ENCODE results near the gene PHPT1.

Gene PHPT1

DNA sequence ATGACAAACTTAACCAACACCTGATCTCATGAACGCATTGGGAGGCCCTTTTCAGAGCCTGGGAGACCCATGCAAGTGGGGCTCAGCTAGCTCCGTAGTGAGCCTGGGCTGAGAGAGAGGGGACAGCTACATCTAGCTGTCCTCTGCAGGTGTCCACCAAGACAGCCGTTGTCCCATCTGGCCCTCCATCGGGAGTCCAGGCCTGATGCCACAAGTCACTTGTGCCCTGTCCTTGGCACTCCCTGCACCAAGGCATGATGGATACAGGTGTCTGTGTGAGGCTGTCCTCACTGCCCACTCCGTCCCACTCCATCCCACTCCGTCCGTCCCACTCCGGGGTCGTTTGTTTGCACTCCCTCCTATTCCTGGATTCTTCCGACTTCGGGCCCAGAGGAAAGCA lies 19.4 kb downstream of the PHPT1 start:
- TF ChIP-seq GATA2 (IDR thresholded peaks at IDR 0.05; ENCODE audit: low read depth, low read length) (no peak), GATA3 (IDR thresholded peaks at IDR 0.05; ENCODE audit: low read depth, low read length) (no peak)

DNA sequence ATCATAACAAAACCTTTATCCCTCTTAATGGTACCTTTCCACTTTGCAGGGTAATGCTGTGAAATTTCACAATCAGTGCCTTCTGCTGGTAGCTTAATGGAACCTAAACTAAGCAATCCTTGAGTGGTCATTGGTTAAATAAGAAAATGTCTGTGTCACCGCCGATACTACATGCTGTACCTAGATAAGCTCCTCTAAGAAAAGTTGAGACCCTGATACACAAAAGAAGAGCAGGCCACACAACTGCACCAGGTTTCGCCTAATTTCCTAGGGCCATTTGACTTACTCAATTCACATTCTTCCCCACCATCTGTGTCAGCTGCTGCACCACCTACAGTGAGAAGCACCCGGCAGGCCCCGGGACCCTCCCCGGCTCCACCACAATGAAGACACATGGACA lies 25.9 kb downstream of the PHPT1 start:
- TF ChIP-seq GATA3 (IDR thresholded peaks at IDR 0.05; ENCODE audit: low read depth, low read length), result no peak
- no peak for TF ChIP-seq GATA2 (IDR thresholded peaks at IDR 0.05; ENCODE audit: low read depth, low read length)

DNA sequence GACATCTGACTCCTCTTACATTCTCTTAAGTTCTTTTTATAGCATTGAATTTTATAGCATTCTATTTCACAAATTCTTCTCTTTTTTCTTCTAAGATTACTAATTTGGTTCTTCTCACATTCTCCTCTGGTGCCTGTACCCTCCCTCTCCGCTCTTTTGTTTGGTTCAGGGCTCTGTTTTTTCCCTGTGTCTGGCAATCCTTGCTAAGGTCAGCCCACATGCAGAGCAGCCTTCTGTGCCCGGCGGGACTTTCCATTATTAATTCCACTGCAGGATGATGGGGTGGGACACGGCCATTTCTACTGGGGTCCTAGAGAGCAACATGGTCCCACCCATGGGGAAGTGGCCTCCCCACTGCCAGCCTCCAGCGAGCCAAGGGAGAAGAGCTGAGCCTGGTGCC lies 27.3 kb downstream of the PHPT1 start:
- TF ChIP-seq GATA2 (IDR thresholded peaks at IDR 0.05; ENCODE audit: low read depth, low read length) (no peak), GATA3 (IDR thresholded peaks at IDR 0.05; ENCODE audit: low read depth, low read length) (no peak)

DNA sequence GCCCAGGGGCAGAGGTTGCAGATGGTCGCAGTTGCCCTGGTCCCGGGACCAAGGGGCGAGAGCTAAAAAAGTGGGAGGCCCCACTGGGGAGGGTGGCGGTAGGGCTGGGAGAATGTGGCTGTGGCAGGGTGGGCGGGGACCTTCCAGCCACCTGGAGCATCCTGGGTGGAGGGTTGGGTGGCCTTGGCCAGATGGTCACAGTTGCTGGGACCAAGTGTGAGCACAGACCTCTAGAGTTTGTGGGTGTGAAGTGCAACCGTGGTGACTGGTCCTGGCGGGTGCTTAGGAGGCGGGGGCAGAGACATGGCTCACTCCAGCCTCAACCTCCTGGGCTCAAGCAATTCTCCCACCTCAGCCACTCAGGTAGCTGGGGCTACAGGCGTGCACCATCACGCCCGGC lies 31.4 kb downstream of the PHPT1 start:
- TF ChIP-seq GATA3 (IDR thresholded peaks at IDR 0.05; ENCODE audit: low read depth, low read length) (no peak), GATA2 (IDR thresholded peaks at IDR 0.05; ENCODE audit: low read depth, low read length) (no peak)

DNA sequence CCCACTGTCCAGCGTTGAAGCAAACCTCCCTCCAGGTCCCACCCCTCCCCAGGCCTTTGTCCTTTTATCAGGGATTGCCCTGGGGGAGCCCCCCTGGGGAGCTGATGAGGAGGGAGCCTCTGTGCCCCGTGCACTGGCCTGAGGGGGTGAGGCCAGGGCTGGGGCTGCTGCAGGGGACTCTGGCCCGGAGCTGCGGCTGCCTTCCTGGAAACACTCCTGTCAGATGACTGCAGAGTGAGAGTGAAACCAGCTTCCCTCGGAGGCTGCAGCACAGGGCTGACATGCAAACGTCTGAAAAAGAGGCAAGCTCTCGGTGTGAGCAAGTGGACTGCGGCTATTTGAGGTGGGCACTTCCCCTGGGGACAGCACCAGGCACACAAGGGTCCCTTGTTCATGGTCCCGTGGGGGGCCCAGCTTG lies 32.5 kb downstream of the PHPT1 start:
- TF ChIP-seq GATA3 (IDR thresholded peaks at IDR 0.05; ENCODE audit: low read depth, low read length), result no peak

DNA sequence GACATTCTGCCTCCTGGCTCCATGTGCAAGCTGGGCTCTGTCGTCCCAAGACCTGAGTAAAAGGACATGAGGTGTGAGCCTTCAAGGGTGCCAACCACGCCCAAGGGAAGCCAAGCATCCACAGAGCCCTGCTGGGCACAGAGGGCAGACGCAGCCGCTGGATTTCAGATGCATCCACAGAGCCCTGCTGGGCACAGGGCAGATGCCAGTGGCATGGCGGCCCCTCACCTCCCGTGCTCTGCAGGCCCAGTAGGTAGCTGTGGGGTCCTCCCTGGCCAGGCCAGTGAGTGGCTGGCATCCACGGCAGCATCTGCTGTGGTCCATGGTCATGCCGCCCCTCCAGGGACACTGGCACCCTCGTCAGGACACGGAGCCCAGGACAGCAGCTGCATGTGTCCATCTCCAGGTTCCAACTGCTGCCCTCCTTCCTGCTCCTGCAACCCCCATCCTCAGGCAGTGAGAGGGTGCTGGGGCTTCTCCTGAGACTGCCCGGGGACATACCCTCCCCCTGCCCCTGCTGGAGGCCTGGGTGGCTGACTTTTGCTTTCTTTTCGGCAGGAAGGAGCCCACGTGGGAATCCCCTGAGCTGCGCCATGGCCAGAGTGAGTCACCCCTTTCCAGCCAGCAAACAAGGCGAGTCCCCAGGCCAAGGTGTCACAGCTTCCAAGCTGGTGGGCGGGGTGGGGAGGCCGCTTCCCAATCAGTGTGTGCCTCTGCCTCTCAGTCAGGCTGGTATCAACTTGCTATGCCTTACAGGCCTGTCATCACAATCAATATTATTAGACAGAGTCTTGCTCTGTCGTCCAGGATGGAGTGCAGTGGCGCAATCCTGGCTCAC lies 33.1 kb downstream of the PHPT1 start:
- TF ChIP-seq GATA2 (IDR thresholded peaks at IDR 0.05; ENCODE audit: low read depth, low read length) (no peak), GATA3 (IDR thresholded peaks at IDR 0.05; ENCODE audit: low read depth, low read length) (no peak)

DNA sequence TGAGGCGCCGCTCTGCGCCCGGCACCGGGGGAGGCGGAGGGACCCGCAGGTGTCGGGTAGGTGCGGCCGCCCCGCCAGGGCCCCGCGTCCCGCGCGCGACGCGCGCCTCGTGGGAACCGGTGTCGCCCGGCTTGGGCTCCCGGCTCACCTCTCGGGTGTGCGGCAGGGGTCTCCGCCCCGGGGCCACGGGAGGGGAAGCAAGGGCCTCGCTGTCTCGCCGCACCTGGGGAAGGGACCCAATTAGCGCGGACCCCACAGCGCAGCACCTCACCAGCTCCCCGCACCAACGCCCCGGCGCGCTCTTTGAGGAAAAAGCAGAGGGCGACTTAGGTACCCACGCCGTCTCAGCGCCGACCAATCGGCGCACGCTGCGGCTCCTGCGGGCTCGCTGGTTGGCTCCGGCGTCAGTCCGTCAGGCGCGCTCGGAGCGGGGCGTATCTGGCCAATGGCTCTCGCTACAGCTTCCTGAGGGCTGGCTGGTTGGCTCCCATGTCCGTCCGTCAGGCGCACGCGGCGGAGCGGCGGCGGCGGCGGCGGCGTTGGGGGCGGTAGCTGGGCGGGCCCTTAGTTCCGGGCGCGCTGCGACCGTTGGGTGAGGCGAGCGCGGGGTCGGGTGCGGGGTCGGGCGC lies 36.9 kb downstream of the PHPT1 start, which contains the start of gene TRAF2:
TRAF2 (plus strand) TSS at position 567 of the 629 bp plus-strand sequence. CDS start 12,225 bp downstream, outside the sequence.
- TF ChIP-seq GATA3 (IDR thresholded peaks at IDR 0.05; ENCODE audit: low read depth, low read length), result no peak
- TF ChIP-seq GATA2 (IDR thresholded peaks at IDR 0.05; ENCODE audit: low read depth, low read length), result no peak

DNA sequence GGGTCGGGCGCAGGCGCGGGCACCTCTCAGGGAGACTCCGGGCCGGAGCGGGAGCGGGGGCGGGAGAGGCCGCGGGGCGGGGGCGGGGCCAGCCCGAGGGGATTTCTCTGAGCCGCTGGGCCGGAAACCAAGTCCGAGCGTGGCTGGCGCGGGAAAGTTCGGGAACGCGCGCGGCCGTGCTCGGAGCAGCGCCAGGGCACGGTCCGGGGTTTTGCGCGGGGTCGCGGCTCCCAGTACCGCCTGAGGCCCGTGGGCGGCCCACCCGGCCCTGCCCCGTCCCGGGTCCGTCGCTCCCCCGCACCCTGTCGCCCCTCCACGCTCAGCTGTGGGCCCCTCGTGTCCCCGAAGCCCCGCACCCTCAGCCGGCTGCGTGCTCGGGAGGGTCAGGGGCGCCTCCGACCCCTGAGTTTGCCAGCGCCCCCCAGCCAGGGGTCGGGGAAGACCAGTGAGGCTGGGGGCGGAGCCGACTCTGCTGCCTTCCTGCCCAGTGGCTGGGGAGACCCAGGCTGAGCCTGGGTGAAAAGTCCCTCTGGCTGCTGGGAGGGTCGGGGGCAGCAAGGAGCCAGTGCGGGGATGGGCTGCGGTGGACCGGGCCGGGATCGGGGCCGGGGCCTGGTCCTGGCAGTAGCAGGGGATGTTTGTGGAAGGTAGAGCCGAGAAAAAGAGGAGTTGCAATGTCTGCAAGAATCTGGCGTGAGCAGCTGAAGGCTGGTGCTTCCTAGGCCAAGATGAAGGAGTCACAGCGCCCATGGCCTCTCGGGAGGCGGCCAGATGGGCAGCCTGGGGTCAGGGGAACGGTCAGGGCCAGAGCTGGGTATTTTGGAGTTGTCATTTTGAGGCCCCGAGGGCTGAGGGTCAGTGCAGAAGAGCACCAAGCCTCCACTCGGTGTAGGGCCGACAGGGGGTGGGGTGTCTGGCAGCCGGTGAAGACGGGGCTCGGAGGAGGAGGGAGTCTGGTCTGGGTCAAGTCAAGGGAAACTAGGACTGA lies 37.7 kb downstream of the PHPT1 start:
- TF ChIP-seq GATA3 (IDR thresholded peaks at IDR 0.05; ENCODE audit: low read depth, low read length), result no peak
- TF ChIP-seq GATA2 (IDR thresholded peaks at IDR 0.05; ENCODE audit: low read depth, low read length), result no peak

DNA sequence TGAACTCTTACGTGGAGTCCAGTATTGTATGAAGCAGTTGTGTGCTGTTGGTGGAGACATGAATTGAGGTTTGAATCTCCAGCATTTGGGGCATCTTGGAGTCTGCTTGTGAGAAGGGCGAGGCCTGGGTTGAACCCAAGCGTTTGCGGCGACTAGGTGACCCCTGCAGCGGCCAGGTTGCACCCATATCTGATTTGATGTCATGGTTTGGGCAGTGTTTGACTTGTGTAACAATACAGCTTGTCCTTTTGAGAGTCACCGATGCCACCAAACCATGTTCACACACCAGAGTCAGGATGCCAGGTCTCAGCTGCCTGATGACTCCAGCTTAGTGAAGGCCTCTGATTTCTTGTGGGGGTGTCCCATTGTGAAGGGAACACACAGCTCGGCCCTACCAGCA lies 39.2 kb downstream of the PHPT1 start:
- no peak for TF ChIP-seq GATA2 (IDR thresholded peaks at IDR 0.05; ENCODE audit: low read depth, low read length)
- no peak for TF ChIP-seq GATA3 (IDR thresholded peaks at IDR 0.05; ENCODE audit: low read depth, low read length)

DNA sequence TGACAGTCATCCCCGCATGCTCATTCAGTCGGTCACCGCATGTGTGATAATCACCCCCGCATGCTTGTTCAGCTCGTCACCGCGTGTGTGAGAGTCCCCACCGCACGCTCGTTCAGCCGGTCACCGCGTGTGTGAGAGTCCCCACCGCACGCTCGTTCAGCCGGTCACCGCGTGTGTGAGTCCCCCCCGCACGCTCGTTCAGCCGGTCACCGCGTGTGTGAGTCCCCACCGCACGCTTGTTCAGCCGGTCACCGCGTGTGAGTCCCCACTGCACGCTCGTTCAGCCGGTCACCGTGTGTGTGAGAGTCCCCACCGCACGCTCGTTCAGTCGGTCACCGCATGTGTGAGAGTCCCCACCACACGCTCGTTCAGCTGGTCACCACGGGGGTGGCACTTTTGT lies 40.6 kb downstream of the PHPT1 start:
- TF ChIP-seq GATA3 (IDR thresholded peaks at IDR 0.05; ENCODE audit: low read depth, low read length) (no peak), GATA2 (IDR thresholded peaks at IDR 0.05; ENCODE audit: low read depth, low read length) (no peak)

DNA sequence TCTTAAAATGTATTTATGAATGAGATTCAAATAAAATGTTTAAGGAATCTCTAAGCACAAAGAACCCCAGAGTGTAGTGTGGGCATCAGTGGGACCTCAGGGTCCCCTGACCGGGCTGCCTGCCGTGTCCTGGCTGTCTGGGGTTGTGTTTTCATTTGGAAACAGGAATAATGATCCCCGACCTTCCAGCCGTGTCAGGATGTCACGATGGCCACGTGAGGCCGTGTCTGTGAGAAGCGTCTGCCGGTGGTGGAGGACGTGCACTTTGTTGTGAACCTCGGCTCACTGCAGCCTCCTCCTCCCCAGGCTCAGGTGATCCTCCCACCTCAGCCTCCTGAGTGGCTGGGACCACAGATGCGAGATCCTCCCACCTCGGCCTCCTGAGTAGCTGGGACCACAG lies 41.5 kb downstream of the PHPT1 start:
- TF ChIP-seq GATA3 (IDR thresholded peaks at IDR 0.05; ENCODE audit: low read depth, low read length) (no peak), GATA2 (IDR thresholded peaks at IDR 0.05; ENCODE audit: low read depth, low read length) (no peak)

DNA sequence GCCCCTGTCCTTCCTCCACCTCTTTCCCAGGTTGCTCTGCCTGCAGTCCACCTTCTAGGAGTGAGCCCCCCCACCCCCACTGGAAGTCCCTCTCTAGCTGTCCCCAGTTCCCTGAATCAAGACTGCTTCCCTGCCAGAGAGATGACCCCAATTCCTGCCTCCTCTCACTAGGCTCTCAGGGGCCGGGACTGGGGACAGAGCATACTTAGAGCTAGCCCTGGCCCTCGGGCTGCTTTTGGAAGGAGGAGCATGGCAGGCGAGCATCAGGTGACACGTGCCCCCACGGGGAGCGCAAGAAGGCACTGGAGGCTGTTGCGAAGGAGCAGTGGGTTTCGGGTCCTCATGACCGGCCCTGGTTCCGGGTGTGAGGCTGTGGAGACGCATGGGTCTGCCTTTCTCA lies 46.8 kb downstream of the PHPT1 start:
- TF ChIP-seq GATA2 (IDR thresholded peaks at IDR 0.05; ENCODE audit: low read depth, low read length) (no peak), GATA3 (IDR thresholded peaks at IDR 0.05; ENCODE audit: low read depth, low read length) (no peak)

DNA sequence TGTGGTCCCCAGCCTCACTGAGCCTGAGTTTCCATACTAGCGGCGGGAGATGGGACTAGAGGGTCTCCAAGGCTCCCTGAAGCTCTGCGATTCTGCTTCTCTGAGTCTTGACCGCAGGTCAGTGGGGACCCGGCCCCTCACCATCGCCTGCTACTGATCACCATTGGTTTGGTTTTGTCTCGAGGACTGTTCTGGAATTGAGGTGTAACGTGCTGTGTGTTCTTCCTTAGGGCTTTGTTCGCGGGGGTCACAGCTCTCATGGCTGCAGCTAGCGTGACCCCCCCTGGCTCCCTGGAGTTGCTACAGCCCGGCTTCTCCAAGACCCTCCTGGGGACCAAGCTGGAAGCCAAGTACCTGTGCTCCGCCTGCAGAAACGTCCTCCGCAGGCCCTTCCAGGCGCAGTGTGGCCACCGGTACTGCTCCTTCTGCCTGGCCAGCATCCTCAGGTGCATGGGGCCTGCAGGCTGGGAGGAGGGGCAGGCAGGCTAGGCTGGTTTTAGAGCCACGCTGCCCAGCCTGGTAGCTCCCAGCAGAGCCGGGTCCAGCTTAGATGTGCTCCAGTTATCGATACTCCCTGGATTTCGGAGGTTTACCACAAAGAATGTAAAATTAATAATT lies 49.4 kb downstream of the PHPT1 start:
- TF ChIP-seq GATA2 (IDR thresholded peaks at IDR 0.05; ENCODE audit: low read depth, low read length), result no peak

DNA sequence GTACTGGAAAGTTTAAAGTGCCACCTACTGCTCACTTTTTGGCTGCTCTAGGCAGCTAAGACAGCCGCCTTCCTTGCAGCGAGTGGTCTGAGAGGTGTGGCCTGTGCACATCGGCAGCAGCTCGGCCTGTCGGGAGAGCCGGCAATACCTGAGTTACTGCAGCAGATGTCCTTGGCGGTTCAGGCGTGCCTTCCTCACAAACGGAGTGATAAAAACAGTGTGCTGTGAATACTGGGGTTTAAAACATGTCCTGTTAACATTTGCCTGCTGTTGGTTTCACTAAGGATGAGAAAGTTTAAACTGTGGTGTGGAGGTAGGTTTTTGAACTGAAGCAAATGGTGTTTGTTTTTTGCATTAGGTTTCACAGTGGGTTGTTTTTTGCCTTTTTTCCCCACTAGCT lies 50.0 kb downstream of the PHPT1 start:
- TF ChIP-seq GATA3 (IDR thresholded peaks at IDR 0.05; ENCODE audit: low read depth, low read length) (no peak), GATA2 (IDR thresholded peaks at IDR 0.05; ENCODE audit: low read depth, low read length) (no peak)

Data from SH-SY5Y (cell line).